Sigmoid colon (tissue), 7 donors: ENCODE results near the gene OR10A3. TPM values are rescaled to one million over a fixed set of nuclear protein-coding genes. Genes with fewer than 3 reads are reported as not detected.
A peak's percentile ranks its signal among the peaks of the same experiment; 100 is the strongest.
"Not testable (repeated sequence)": the region's sequence is repeated elsewhere in the genome, so short reads cannot be mapped to it uniquely, and the experiment has no call there.

Source experiments
- DNase-seq: peaks from one replicate; pipeline ENCODE4 v3.0.0-alpha.2; 2019
- H3K27ac ChIP-seq, 4 donors: fragments of 200-600 bp; sonication (generic); one replicate each; pipeline ENCODE4 v1.5.1; 2016 to 2019; ENCODE audit warnings: mild to moderate bottlenecking in 1 of 4
- H3K27me3 ChIP-seq, 3 donors: fragments of 200-600 bp; sonication (generic); one replicate each; pipeline ENCODE4 v1.5.1; 2019; ENCODE audit warnings: mild to moderate bottlenecking in 1 of 3
- H3K36me3 ChIP-seq, 4 donors: fragments of 200-600 bp; sonication (generic); one replicate each; pipeline ENCODE4 v1.5.1; 2016 to 2019
- H3K4me1 ChIP-seq, 4 donors: fragments of 200-600 bp; sonication (generic); one replicate each; pipeline ENCODE4 v1.5.1; 2017 to 2019
- H3K4me3 ChIP-seq, 4 donors: fragments of 200-600 bp; sonication (generic); one replicate each; pipeline ENCODE4 v1.5.1; 2017 to 2019; ENCODE audit warnings: mild to moderate bottlenecking in 2 of 4, moderate library complexity in 1 of 4
- H3K9me3 ChIP-seq, 4 donors: fragments of 200-600 bp in 3 of 4; sonication (generic) in 3 of 4; one replicate each; pipeline versions ENCODE4 v1.5.1 to v1.6.1; 2013 to 2019
- EP300 ChIP-seq, 4 donors: sonication (generic); formaldehyde crosslinking; IDR thresholded peaks; one replicate each; pipeline ENCODE4 v1.6.1; 2017; ENCODE audit warnings: antibody characterized with exemption in 4 of 4
- POLR2A ChIP-seq, 2 donors: fragments of 450-650 bp; IDR thresholded peaks; one replicate each; pipeline ENCODE4 v1.6.1; 2016; ENCODE audit warnings: antibody characterized with exemption in 2 of 2, mild to moderate bottlenecking in 2 of 2, moderate library complexity in 2 of 2
- POLR2AphosphoS5 ChIP-seq, 4 donors: sonication (generic); formaldehyde crosslinking; IDR thresholded peaks; one replicate each; pipeline ENCODE4 v1.6.1; 2017; ENCODE audit warnings: antibody characterized with exemption in 4 of 4
- WGBS, 2 donors: extraction: QIAGEN DNeasy Blood & Tissue Kit; methylation state at CpG; one replicate each; pipeline ENCODE4 v1.1.7; 2013; 5-methylcytosine and 5-hydroxymethylcytosine counted together
- intact Hi-C: fragments of 100-400 bp; cut with DNase I; formaldehyde crosslinking; loops from one replicate; pipeline ENCODE4 v1.15.1; 2023
- polyA plus RNA-seq, 3 donors: library from polyadenylated mRNA; stranded (reverse); fragments of 200-250 nt; gene quantifications; one replicate each; pipeline ENCODE4 v1.2.3, GENCODE V29; 2013
- total RNA-seq, 4 donors: library from RNA; depleted of rRNA; stranded (reverse); fragments of >200 nt; gene quantifications; one replicate each; pipeline ENCODE4 v1.1.0, GENCODE V29; 2016
- TF ChIP-seq, protein P1 (sequence below), 4 experiments: fragments of 450-650 bp in 3 of 4; fragments of 200-600 bp in 1 of 4; IDR thresholded peaks; one replicate each; pipeline ENCODE4 v1.5.1; 2016 to 2019; ENCODE audit warnings: antibody characterized with exemption in 4 of 4, mild to moderate bottlenecking in 3 of 4, moderate library complexity in 2 of 4
- donor health status: healthy with polysubstance abuse.
- donor health status: Bipolar disorder and iron deficiency.
- donor health status: healthy.

OR10A3 gene
- total RNA-seq (not detected), polyA plus RNA-seq (not detected)

DNA sequence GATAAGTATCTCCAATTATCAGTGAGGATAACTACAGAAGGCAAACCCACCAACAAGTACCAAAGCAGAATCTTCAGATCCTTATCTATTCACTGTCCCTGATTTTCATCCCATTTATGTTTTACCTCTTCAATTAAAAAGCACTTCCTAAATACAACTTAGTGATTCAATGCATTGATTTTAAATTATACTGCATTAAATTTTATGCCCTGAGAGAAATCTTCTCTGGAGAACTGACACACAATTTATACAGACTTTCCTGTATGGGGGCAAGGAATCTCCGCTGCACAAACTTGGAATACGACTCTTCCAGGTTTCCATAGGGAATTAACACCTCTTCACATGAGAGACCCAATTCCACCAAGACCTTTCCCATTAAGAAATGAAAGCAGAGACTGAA lies at the start of gene OR10A3:
Gene OR10A3, minus strand, starts transcription at position 101 of the 400 bp plus-strand sequence. CDS start 2,188 bp downstream, outside the sequence.
- H3K9me3 ChIP-seq: peaks cover 0 to 10% (median 0%) of the 10 kb centered on the region in 4 donors
- H3K4me1 ChIP-seq: no peaks in the 10 kb centered on the region
- no peaks in the 10 kb centered on the region for H3K36me3 ChIP-seq
- no peak for DNase-seq
- no peaks in the 10 kb centered on the region for H3K27me3 ChIP-seq
- TF ChIP-seq, protein P1, sequence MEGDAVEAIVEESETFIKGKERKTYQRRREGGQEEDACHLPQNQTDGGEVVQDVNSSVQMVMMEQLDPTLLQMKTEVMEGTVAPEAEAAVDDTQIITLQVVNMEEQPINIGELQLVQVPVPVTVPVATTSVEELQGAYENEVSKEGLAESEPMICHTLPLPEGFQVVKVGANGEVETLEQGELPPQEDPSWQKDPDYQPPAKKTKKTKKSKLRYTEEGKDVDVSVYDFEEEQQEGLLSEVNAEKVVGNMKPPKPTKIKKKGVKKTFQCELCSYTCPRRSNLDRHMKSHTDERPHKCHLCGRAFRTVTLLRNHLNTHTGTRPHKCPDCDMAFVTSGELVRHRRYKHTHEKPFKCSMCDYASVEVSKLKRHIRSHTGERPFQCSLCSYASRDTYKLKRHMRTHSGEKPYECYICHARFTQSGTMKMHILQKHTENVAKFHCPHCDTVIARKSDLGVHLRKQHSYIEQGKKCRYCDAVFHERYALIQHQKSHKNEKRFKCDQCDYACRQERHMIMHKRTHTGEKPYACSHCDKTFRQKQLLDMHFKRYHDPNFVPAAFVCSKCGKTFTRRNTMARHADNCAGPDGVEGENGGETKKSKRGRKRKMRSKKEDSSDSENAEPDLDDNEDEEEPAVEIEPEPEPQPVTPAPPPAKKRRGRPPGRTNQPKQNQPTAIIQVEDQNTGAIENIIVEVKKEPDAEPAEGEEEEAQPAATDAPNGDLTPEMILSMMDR (IDR thresholded peaks at IDR 0.05): no peak
- no peak for TF ChIP-seq EP300 (IDR thresholded peaks at IDR 0.05)
- H3K4me3 ChIP-seq: no peak within 1 kb of the TSS
- H3K27ac ChIP-seq: no peak within 1 kb of the TSS
- intact Hi-C loops: no loop called here
- WGBS, 2 donors: 95 to 96% methylated on average over 2 of the region's 2 CpGs

- not testable (repeated sequence) for H3K27me3 ChIP-seq, DNase-seq, H3K9me3 ChIP-seq
- intact Hi-C loops: loop anchor here (1.0 to 5.0 kb wide), 2 partner anchors 94 to 475 kb away; partner anchors contain the start of gene PPFIBP2
- Histone ChIP-seq H3K4me3 (peak overlapping the region; percentile 68 to 89 (median 80)), H3K27ac (peak overlapping the region; percentile 76 to 83 (median 80)), H3K36me3 (peaks cover under 1 to 20% (median 9%) of the 10 kb centered on the region in 4 donors), H3K4me1 (peaks cover 0 to 36% (median 23%) of the 10 kb centered on the region in 4 donors)
- 0 to 1% methylated on average over 9 of the region's 13 CpGs for WGBS, 2 donors
Observed at GRCh38 chr11:7987560-7987883, 46.0 kb upstream of the OR10A3 start.

- 1% methylated on average over 47 of the region's 47 CpGs for WGBS, 2 donors
- Histone ChIP-seq H3K4me1 (peaks cover 0 to 36% (median 23%) of the 10 kb centered on the region in 4 donors), H3K9me3 (no peaks in the 10 kb centered on the region), H3K27me3 (no peaks in the 10 kb centered on the region), H3K27ac (peak within 1 kb of the TSS; percentile 76 to 83 (median 80)), H3K36me3 (peaks cover 0 to 14% (median 4%) of the 10 kb centered on the region in 4 donors), H3K4me3 (peak within 1 kb of the TSS; percentile 68 to 89 (median 80))
- TF ChIP-seq EP300 (IDR thresholded peaks at IDR 0.05): no peak
- peak in 3 of 4 donors; percentile 72 to 75 (median 75) for TF ChIP-seq POLR2AphosphoS5 (IDR thresholded peaks at IDR 0.05)
- TF ChIP-seq, protein P1 (IDR thresholded peaks at IDR 0.05): peak; percentile 81 to 92 (median 85)
- peak in 1 of 2 donors; percentile 10 for TF ChIP-seq POLR2A (IDR thresholded peaks at IDR 0.05)
- intact Hi-C loops: loop anchor here (1.0 to 5.0 kb wide), 2 partner anchors 94 to 475 kb away; partner anchors contain the start of gene PPFIBP2
- peak; percentile 97 for DNase-seq
Observed at GRCh38 chr11:7986768-7987559, 45.5 kb upstream of the OR10A3 start, which contains the start of gene EIF3F. EIF3F (plus strand) TSS chr11:7987337; CDS start chr11:7987353, 16 bp downstream.

GRCh38 chr11:7983832-7984590 lies 42.5 kb upstream of the OR10A3 start:
- WGBS, 2 donors: 78 to 90% methylated on average over 7 of the region's 7 CpGs
- peaks cover 0 to 22% (median 14%) of the 10 kb centered on the region in 4 donors for H3K4me1 ChIP-seq
- DNase-seq: no peak
- H3K27ac ChIP-seq: no peak overlapping the region
- no peak for TF ChIP-seq POLR2AphosphoS5 (IDR thresholded peaks at IDR 0.05)
- TF ChIP-seq POLR2A (IDR thresholded peaks at IDR 0.05): no peak
- no peak for TF ChIP-seq EP300 (IDR thresholded peaks at IDR 0.05)
- TF ChIP-seq, protein P1 (IDR thresholded peaks at IDR 0.05): no peak
- no peak overlapping the region for H3K4me3 ChIP-seq
- no peaks in the 10 kb centered on the region for H3K27me3 ChIP-seq
- no peaks in the 10 kb centered on the region for H3K9me3 ChIP-seq
- H3K36me3 ChIP-seq: peaks cover 0 to 3% (median 0%) of the 10 kb centered on the region in 4 donors
- intact Hi-C loops: no loop called here
